Heart right ventricle (tissue), 16 donors: Measurements from ENCODE around the gene SBNO1. TPM values are rescaled to one million over a fixed set of nuclear protein-coding genes. Genes with fewer than 3 reads are reported as not detected.

ENCODE experiments used
- ATAC-seq, 8 donors: fragments of 200-7000 bp; cut with Tn5 transposase; one replicate each; pipeline ENCODE4 v1.9.1; 2020; ENCODE audit warnings: mild to moderate bottlenecking in 8 of 8, moderate library complexity in 8 of 8, moderate number of reproducible peaks in 1 of 8
- DNase-seq, 2 donors: peaks; one replicate each; pipeline ENCODE4 v3.0.0-alpha.2; 2020
- H3K27ac ChIP-seq, 10 donors: fragments of 200-600 bp; sonication (generic) in 2 of 10; one replicate each; pipeline versions ENCODE4 v1.5.0 to v1.8.0; 2020 to 2022; ENCODE audit warnings: mild to moderate bottlenecking in 3 of 10
- H3K27me3 ChIP-seq, 7 donors: fragments of 200-600 bp; one replicate each; pipeline ENCODE4 v1.8.0; 2021 to 2022; ENCODE audit warnings: mild to moderate bottlenecking in 2 of 7
- H3K36me3 ChIP-seq, 9 donors: fragments of 200-600 bp; sonication (generic) in 1 of 9; one replicate each; pipeline versions ENCODE4 v1.5.0 to v1.8.0; 2020 to 2022; ENCODE audit warnings: mild to moderate bottlenecking in 2 of 9
- H3K4me1 ChIP-seq, 9 donors: fragments of 200-600 bp; sonication (generic) in 1 of 9; one replicate each; pipeline versions ENCODE4 v1.5.0 to v1.8.0; 2020 to 2022; ENCODE audit warnings: mild to moderate bottlenecking in 4 of 9
- H3K4me3 ChIP-seq, 10 donors: fragments of 200-600 bp; sonication (generic) in 2 of 10; one replicate each; pipeline versions ENCODE4 v1.5.0 to v1.8.0; 2020 to 2022; ENCODE audit warnings: mild to moderate bottlenecking in 7 of 10, moderate library complexity in 2 of 10
- H3K9me3 ChIP-seq, 11 donors: fragments of 200-600 bp in 10 of 11; sonication (generic) in 2 of 11; one replicate each; pipeline versions ENCODE4 v1.5.0 to v1.8.0; 2013 to 2022; ENCODE audit warnings: mild to moderate bottlenecking in 2 of 11, control low read depth in 1 of 11, moderate library complexity in 1 of 11
- WGBS, 2 donors: extraction: QIAGEN DNeasy Blood & Tissue Kit; methylation state at CpG; one replicate each; pipeline ENCODE4 v1.1.7; 2013; ENCODE audit warnings: inconsistent platforms in 1 of 2; 5-methylcytosine and 5-hydroxymethylcytosine counted together
- intact Hi-C, 10 donors: fragments of 100-400 bp; cut with DNase I; formaldehyde crosslinking; loops; one replicate each; pipeline versions ENCODE4 v1.11.1 to v1.14.2; 2022
- polyA plus RNA-seq, 2 donors: library from polyadenylated mRNA; stranded (reverse); fragments of 200-250 nt; gene quantifications; one replicate each; pipeline ENCODE4 v1.2.3, GENCODE V29; 2013
- total RNA-seq, 10 donors: library from RNA; stranded (reverse); fragmentation: NEBNext Ultra II Directional in 3 of 10; extraction: Animal tissue kit (Norgen Biotek cat#: 25700) in 3 of 10; gene quantifications; one replicate each; pipeline versions ENCODE4 v1.2.1 to v1.2.4, GENCODE V29; 2021 to 2023
- TF ChIP-seq, protein P1 (sequence below), 9 donors: fragments of 200-600 bp; sonication (generic) in 2 of 9; IDR thresholded peaks; one replicate each; pipeline versions ENCODE4 v1.5.0 to v1.8.0; 2021 to 2022; ENCODE audit warnings: antibody characterized with exemption in 9 of 9, mild to moderate bottlenecking in 5 of 9, moderate library complexity in 1 of 9
- donor health status: Arrhythmogenic right ventricular cardiomyopathy.
- donor health status: ischemic (EF 13 %, LVEDD 7.1; RV severe dilation, severe dysfunction).
- donor health status: healthy with polysubstance abuse.
- donor health status: DM: no; HTN: yes; CAD: no.
- donor health status: DM: no; HTN: no; CAD: no.
- donor health status: ischemic (EF 25% LVEDD 6.9; RV normal size, moderate dysfunction).
- donor health status: ischemic (EF 25% LVEDD 5.7; RV mildly dilated, moderate dysfunction).
- donor health status: healthy.
- donor health status: DM: yes; HTN: yes; CAD: no.
- donor health status: Ischemic cardiomyopathy.
- donor health status: ischemic (EF 35%, LVEDD 5.7; RV mildly dilated, moderate dysfunction).
- donor health status: nonischemic (EF 11% LVEDD 7.7; RV severe dilation, severe dysfunction).
- donor health status: DM: yes; HTN: yes; CAD: no.
- donor health status: PGD.
- donor health status: ischemic (EF 29% LVEDD 5.4; RV normal size, mild dysfunction).
- donor health status: nonischemic (EF 23%, LVEDD 6.1; RV moderate dilation, normal function).

SBNO1 gene
- total and polyA plus RNA-seq, 12 donors: 4.1 to 32.1 (median 26.9) TPM

GRCh38 chr12:123282111-123282510, 82.5 kb downstream of the SBNO1 start:
- ATAC-seq (no peak), DNase-seq (no peak)
- Histone ChIP-seq H3K27ac (no peak overlapping the region), H3K9me3 (no peaks in the 10 kb centered on the region), H3K36me3 (no peaks in the 10 kb centered on the region), H3K4me1 (peaks cover 0 to 20% (median 0%) of the 10 kb centered on the region in 9 donors), H3K4me3 (no peak overlapping the region), H3K27me3 (no peaks in the 10 kb centered on the region)
- 90 to 94% methylated on average over 10 of the region's 10 CpGs for WGBS, 2 donors
- TF ChIP-seq, protein P1, sequence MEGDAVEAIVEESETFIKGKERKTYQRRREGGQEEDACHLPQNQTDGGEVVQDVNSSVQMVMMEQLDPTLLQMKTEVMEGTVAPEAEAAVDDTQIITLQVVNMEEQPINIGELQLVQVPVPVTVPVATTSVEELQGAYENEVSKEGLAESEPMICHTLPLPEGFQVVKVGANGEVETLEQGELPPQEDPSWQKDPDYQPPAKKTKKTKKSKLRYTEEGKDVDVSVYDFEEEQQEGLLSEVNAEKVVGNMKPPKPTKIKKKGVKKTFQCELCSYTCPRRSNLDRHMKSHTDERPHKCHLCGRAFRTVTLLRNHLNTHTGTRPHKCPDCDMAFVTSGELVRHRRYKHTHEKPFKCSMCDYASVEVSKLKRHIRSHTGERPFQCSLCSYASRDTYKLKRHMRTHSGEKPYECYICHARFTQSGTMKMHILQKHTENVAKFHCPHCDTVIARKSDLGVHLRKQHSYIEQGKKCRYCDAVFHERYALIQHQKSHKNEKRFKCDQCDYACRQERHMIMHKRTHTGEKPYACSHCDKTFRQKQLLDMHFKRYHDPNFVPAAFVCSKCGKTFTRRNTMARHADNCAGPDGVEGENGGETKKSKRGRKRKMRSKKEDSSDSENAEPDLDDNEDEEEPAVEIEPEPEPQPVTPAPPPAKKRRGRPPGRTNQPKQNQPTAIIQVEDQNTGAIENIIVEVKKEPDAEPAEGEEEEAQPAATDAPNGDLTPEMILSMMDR (IDR thresholded peaks at IDR 0.05): no peak
- intact Hi-C loops: no loop called here

DNA sequence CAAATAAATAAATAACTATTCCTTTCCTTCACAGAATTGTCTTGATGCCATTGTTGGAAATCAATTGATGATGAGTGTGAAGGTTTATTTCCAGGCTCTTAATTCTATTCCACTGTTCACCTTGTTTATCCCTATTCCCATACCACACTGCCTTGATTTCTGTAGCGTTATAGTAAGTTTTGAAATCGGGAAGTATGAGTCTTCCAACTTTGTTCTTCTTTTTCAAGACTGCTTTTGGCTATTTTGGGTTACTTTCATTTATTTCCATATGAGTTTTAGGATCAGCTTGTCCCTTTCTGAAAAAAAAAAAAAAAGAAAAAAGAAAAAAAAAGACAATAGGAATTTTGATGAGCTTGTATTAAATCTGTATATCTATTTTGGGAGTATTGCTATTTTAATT, 83.7 kb downstream of the SBNO1 start:
- WGBS, 2 donors: 88 to 95% methylated on average over 2 of the region's 2 CpGs
- no peak overlapping the region for H3K4me3 ChIP-seq
- TF ChIP-seq, protein P1 (IDR thresholded peaks at IDR 0.05): no peak
- no peaks in the 10 kb centered on the region for H3K36me3 ChIP-seq
- intact Hi-C loops: no loop called here
- H3K9me3 ChIP-seq: no peaks in the 10 kb centered on the region
- H3K27me3 ChIP-seq: no peaks in the 10 kb centered on the region
- no peak for DNase-seq
- peaks cover 0 to 20% (median 0%) of the 10 kb centered on the region in 9 donors for H3K4me1 ChIP-seq
- H3K27ac ChIP-seq: no peak overlapping the region
- ATAC-seq: no peak

DNA sequence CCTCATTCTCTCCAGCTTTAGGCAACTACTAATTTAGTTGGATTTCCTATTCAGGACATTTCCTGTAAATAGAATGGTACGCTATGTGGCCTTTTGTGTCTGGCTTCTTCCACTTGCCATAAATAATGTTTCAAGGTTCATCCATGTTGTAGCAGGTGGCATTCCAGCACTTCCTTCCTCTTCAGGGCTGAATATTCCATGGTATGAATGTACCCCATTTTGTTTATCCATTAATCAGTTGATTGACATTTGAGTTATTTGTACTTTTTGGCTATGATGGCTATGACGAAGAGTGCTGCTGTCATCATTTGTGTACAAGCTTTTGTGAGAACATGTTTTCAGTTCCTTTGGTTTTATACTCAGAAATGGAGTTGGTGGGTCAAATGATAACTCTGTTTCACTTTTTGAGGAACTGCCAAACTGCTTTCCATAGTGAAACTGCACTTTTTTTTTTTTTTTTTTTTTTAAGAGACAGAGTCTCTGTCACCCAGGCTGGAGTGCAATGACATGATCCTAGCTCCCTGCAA, 86.5 kb downstream of the SBNO1 start:
- peaks cover 0 to 20% (median 0%) of the 10 kb centered on the region in 9 donors for H3K4me1 ChIP-seq
- WGBS, 2 donors: 62 to 72% methylated on average over 2 of the region's 2 CpGs
- H3K36me3 ChIP-seq: no peaks in the 10 kb centered on the region
- H3K9me3 ChIP-seq: no peaks in the 10 kb centered on the region
- H3K27ac ChIP-seq: peak overlapping the region in 3 of 10 donors; percentile 15 to 70 (median 24)
- TF ChIP-seq, protein P1 (IDR thresholded peaks at IDR 0.05): no peak
- H3K4me3 ChIP-seq: no peak overlapping the region
- peak in 3 of 8 donors; percentile 29 to 69 (median 44) for ATAC-seq
- no peaks in the 10 kb centered on the region for H3K27me3 ChIP-seq
- intact Hi-C loops: no loop called here
- DNase-seq: no peak

DNA sequence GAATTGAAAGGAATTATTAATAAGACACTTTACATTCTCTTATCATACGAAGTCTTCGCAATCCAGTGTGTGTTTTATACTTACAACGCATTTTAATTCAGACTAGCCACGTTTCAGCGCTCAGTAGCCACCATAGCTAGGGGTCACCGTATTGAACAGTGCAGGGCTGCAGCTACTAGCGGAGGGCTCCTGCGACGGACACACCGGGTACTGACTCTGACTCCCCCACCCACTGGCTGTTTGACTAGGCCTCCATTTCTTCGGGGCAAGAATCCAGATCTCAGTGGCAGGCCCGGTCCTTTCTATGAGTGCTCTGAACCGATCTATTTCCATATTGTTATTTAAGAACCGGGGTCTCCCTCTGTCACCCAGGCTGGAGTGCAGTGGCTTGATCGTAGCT, 91.5 kb downstream of the SBNO1 start:
- no peaks in the 10 kb centered on the region for H3K9me3 ChIP-seq
- TF ChIP-seq, protein P1 (IDR thresholded peaks at IDR 0.05): no peak
- H3K27me3 ChIP-seq: no peaks in the 10 kb centered on the region
- WGBS, 2 donors: 88 to 95% methylated on average over 15 of the region's 15 CpGs
- no peak overlapping the region for H3K4me3 ChIP-seq
- H3K27ac ChIP-seq: no peak overlapping the region
- intact Hi-C loops: no loop called here
- peaks cover 3 to 42% (median 31%) of the 10 kb centered on the region in 9 donors for H3K4me1 ChIP-seq
- ATAC-seq (no peak), DNase-seq (no peak)
- H3K36me3 ChIP-seq: no peaks in the 10 kb centered on the region
